GM12875 (cell line): ENCODE measurements around the gene CATSPER3.

Source experiments
- H3K4me3 ChIP-seq: one replicate; pipeline ENCODE4 v1.5.1; 2011; ENCODE audit warnings: low read depth, low read length, control low read depth
- TF ChIP-seq, protein P1 (sequence below): IDR thresholded peaks from 2 replicates; pipeline ENCODE4 v1.5.1; 2011; ENCODE audit warnings: low read depth, mild to moderate bottlenecking, control low read depth, inconsistent platforms, low read length, moderate library complexity, borderline replicate concordance; ENCODE audit not compliant: insufficient read depth

The CATSPER3 gene

DNA sequence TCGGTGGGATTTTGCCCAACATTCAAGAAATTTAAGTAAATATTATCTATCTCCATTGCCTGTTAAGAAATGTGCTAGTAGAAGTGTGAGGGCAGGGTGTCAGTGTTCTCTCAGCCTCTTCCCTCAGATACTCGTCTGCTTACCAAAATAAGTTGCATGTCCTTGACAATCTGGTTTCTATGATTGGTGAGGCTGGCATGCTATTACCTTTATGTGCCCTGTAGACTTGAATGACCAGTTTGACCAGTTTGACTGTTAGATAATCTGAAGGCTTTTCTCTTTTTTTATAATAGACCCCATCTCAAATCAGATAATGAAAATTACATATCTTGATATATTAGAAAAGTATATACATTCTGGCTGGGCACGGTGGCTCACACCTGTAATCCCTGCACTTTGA is 348 bp downstream of the CATSPER3 start:
- TF ChIP-seq, protein P1, sequence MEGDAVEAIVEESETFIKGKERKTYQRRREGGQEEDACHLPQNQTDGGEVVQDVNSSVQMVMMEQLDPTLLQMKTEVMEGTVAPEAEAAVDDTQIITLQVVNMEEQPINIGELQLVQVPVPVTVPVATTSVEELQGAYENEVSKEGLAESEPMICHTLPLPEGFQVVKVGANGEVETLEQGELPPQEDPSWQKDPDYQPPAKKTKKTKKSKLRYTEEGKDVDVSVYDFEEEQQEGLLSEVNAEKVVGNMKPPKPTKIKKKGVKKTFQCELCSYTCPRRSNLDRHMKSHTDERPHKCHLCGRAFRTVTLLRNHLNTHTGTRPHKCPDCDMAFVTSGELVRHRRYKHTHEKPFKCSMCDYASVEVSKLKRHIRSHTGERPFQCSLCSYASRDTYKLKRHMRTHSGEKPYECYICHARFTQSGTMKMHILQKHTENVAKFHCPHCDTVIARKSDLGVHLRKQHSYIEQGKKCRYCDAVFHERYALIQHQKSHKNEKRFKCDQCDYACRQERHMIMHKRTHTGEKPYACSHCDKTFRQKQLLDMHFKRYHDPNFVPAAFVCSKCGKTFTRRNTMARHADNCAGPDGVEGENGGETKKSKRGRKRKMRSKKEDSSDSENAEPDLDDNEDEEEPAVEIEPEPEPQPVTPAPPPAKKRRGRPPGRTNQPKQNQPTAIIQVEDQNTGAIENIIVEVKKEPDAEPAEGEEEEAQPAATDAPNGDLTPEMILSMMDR: no peak

DNA sequence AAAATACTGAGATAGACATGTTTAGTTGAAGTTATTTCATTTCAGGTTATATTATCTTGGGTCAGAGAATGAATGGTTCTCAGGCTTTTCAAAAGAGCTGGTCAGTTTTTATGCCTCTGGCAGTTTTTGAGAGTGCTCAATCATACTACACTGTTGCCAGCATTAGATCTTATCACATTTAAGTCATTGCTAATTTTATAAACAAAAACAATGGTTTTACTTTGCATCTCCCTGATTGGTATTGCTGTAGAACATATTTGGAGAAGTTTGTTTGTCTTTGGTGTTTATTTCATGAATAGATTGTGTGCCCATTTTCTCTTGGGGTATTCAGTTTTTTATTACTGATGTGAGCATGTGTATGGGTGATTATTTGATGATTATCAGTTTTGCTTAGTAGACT is 1.5 kb downstream of the CATSPER3 start:
- H3K4me3 ChIP-seq: no peak overlapping the region
- TF ChIP-seq, protein P1: no peak

More for the DNA sequence above, 348 bp downstream of the CATSPER3 start:
- no peak overlapping the region for H3K4me3 ChIP-seq

DNA sequence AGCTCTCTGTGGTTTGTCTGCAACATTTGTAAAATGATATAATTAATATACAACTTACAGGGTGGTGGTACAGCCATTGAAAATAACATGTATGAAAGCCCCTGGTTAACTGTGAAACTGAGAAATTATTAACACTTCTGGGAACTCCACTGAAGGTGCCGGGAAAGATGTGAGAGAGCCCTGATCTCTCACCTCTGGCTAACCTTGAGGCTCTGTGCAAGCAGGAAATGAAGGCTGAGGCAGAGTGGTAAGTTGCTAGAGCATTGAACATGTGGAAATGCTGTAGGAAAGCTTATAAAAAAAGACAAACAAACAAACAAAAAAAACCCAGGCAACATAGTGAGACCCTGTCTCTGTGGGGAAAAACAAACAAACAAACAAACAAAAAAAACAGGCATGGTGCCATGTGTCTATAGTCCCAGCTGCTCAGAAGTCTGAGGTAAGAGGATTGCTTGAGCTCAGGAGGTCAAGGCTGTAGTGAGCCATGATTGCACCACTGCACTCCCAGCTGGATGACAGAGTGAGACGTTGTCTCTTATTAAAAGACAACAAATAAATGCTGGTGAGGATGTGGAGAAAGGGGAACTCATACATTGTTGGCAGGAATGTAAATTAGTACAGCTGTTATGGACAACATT is 7.5 kb downstream of the CATSPER3 start:
- H3K4me3 ChIP-seq: no peak overlapping the region
- TF ChIP-seq, protein P1: no peak

DNA sequence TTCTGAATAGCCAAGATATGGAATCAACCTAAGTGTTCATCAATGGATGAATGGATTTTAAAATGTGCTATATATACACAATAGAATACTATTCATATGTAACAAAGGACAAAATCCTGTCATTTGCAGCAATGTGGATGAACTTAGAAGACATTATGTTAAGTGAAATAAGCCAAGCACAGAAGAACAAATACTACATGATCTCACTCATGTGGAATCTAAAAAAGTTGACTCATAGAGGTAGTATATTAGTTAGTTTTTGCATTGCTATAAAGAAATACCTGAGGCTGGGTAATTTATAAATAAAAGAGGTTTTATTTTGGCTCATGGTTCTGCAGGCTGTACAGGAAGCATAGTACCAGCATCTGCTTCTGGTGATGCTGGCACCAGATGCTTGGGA is 8.1 kb downstream of the CATSPER3 start:
- H3K4me3 ChIP-seq: no peak overlapping the region
- TF ChIP-seq, protein P1: no peak

DNA sequence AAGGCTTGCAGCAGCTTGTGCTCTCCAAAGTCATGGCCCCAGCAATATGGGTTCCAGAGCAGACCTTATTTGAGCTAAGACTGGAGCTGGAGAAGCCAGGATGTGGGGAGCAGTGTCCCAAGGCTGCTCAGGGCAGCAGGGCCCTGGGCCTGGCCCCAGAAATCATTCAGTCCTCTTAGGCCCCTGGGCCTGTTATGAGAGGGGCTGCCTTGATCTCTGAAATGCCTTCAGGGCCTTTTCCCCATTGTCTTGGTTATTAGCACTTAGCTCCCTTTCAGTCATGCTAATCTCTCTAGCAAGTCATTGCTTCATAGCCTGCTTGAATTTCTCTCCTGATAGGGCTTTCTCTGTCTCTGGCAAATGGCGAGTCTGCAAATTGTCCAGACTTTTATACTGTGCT is 9.1 kb downstream of the CATSPER3 start:
- TF ChIP-seq, protein P1: no peak
- H3K4me3 ChIP-seq: no peak overlapping the region

DNA sequence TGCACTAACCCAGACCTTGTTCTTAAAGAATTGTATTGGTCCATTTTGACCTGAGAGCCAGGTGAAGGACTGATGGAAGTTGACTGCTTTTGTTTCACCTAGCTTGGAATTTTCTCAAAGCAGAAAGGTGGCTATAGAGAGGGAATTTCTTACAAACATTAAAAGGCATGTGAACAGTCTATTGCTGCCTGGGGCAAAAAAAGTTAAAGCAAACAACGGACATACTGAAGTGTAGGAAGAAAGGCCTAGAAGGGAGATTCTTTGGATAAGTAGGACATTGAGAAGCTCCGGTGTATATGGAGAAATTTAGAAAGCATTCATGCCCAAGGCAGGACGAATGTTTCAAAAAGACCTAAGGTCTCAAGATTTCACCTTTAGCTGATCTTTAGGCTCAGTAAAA is 11.7 kb downstream of the CATSPER3 start:
- TF ChIP-seq, protein P1: no peak
- H3K4me3 ChIP-seq: no peak overlapping the region

DNA sequence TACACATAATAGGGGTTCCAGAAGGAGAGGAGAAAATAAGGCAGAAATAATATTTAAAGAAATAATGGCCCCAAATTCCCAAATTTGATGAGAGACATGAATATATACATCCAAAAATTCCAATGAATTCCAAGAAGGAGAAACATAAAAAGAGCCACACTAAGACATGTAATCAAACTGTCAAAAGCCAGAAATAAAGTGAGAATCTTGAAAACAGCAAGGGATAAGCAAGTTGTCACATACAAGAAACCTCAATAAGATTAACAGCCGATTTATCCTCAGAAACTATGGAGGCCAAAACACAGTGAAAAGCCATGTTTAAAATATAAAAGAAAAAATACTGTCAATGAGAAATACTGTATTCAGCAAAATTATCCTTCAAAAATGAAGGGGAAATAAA is 14.5 kb downstream of the CATSPER3 start:
- no peak overlapping the region for H3K4me3 ChIP-seq
- TF ChIP-seq, protein P1: no peak
